Stimulated activated CD8-positive, alpha-beta memory T cell treated with anti-CD3 and anti-CD28 coated beads, Interleukin-15, amount 100 ng/mL, for 48 hours (primary cell): ENCODE measurements around the gene MED12L.

Experiments
- DNase-seq, 2 donors: peaks; one replicate each; pipeline ENCODE4 v3.0.0-alpha.2; 2020; ENCODE audit warnings: low read depth in 2 of 2

Gene MED12L

DNA sequence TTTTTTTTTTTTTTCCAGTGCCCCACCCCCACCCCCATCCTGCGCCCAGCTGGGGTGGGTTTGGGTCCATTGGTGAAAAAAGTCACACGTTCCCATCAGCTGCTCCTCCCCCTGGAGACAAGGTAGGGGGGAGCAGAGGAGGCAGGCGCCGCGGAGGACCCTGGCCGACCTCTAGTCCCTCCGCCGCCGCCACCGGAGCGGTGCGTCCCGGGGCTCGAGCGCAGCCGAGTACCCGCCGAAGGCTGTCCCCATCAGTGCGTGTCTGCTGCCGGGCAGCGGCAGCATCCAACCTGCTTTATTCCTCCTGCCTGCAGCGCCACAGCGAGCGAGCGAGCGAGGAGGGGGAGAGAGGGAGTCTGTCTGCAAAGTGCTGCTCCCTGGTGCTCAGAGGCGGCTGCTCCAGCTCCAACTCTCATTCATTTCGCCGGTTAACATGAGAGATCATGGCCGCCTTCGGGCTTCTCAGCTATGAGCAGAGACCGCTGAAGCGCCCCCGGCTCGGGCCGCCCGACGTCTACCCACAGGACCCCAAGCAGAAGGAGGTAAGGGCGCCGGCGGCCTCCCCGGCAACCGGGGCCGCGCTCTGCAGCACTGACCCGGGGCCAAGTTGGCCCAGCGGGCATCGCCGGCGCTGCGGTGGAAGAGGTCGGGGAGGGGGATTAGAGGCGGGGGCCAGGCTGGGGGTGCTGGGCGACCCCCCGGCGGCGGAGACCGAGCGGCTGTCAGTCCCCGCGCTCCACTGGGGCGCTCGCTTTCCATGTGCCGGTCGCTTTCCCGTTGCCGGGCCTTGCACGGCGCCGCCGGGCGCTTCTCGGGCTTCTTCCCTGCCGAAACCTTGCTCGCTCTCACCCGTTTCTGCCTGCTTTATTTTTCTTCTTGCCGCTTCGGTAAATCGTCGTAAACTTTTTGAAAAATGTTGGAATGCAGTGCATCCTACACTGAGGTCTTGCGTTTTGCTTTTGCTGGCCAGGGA is 1.3 kb downstream of the MED12L start:
- peak; percentile 64 to 65 for DNase-seq

DNA sequence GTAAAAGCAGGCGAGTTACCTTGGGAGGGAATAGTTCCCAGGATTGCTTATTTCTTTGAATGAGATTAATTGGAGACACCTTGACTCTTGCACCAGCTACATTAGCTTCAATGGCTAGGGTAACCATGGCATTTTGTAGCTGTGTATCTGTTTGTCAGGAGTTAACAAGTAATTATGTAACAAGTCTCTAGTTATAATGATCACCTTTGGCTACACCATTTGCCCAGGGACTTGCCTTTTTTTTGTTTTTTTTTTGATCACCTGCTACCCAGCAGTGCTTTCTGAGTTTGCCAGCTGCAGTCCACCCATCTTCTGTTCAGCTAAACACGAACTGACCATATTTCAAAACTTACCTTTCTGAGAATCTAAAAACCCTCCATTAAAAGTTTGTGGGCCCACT is 2.2 kb downstream of the MED12L start:
- no peak for DNase-seq

DNA sequence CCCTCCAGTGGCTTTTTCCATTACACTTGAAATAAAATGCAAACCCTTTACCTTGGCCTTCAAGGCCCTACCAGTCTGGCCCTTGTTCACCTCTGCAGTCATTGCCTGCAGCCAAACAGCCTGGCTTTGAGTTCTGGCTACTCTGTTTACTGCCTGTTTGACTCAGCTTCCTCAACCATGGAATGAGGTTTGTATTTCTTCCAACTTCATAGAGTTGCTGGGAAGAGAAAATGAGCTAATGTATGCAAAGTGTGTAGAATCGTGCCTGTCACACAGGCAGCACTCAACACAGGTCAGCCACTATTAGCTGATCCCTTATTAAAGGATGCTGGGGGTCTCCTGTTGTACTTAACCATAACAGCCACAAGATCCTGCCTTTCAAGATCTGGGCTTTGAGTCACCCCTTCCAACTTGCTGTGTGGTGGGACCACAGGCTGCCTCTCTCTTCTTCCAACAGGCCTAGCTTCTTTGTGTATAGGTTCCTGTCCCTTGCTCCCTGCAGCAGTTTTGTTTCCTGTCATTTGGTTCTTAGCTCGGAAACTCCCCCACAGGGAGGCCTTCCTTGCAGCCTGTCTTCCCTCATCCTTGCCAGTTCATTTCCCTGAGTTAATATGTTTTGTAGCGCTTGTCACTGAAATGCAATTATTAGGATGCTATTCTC is 6.4 kb downstream of the MED12L start:
- DNase-seq = no peak

DNA sequence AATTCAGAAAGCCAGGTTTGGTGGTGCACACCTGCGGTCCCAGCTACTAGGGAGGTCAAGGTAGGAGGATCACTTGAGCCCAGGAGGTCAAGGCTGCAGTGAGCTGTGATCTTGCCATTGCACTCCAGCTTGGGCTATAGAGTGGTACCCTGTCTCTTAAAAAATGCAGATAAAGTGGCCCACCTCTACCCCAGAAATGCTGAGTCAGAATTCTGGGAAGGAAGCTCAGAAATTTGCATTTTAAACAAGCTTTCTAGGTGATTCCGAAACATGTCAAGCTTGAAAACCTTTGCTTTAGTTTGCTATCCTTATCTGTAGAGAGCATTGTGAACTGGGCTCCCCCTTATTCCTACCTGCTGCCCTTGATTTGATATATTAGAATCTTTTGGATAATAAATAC is 7.7 kb downstream of the MED12L start:
- DNase-seq = no peak

DNA sequence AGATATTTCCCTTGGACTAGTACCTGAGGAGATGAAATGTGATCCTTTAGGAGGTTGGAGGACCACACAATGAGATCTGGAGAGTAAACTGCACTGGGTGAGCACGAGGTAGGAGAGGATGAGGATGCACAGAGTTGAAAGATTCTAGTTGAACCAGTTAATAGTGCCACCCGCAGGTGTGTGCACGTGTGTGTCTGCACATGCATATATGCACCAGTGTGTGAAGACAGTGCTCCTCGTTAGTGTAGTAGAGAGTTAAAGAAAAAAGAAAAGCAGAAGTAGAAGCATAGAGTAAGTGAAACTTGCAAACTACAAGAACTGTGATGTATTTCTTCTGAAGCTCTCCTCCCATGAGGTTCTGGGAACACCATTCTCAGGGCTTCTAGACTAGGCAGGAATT is 8.4 kb downstream of the MED12L start:
- no peak for DNase-seq

DNA sequence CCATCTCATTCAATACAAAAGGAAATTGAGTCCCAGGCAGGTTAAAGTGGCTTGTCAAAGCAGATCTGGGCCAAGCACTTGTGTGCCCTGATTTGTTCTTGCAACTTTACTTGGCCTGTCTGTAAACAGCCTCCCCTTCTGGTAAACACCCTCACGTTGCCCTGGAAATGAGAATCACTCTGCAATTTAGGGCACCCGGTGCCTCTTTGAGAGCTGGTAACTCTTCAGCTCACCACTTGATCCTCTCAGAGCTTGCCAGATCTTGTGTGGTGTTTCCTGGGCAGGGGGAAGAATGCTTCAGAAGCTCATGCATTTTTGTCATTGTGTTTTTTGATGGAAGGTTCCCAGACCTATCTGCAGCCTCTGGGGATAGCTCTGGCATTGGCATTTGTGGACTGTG is 11.3 kb downstream of the MED12L start:
- DNase-seq = no peak

DNA sequence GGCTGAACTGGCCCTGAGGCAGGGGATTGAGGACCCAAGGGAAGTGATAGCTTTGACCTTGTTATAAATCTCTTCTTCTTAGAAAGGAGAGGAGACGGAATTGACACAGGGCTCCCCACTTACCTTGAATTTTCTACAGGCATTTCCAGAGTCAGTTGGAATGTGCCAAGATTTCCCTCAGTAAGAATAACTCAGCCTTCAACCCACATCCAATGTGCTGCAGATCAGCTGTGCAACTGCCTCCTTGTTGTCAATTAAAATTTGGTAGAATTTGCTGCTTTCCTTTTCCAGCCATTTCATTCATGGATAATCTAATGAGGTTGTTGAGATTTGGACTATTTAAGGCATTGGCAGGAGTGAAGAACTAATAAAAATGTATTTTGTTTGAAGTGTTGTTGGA is 14.6 kb downstream of the MED12L start:
- no peak for DNase-seq

DNA sequence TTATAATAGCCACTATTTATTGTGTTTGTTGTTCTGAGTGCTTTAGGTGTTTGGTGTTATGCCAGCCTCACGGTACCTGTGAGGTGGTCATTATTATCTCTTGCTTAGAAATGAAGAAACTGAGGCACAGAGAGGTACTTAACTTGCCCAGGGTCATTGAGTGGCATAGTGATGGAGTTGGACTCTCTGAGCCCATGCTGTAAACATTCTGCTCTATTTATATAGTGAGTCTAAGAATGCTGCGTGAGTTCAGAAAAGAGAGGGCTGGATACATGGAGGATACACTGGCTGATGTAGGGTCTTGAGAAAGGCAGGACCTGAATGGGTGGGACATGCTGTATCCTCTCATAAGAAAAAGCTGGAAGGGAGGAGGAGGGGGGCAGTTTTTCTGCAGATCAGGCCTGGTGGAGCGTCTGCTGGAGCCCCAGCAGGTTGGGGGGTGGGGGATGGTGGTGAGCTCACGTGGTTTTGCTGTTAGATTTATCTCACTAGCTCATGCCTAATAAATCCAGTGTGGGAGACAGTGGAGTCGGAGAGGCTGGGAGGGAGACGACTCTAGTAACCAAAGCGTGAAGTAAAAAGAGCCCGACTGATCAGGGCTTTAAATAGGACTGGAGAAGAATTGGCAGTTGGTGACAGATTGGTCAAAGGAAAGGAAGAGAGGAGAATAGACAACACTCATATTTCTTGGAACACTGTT is 16.0 kb downstream of the MED12L start:
- no peak for DNase-seq

DNA sequence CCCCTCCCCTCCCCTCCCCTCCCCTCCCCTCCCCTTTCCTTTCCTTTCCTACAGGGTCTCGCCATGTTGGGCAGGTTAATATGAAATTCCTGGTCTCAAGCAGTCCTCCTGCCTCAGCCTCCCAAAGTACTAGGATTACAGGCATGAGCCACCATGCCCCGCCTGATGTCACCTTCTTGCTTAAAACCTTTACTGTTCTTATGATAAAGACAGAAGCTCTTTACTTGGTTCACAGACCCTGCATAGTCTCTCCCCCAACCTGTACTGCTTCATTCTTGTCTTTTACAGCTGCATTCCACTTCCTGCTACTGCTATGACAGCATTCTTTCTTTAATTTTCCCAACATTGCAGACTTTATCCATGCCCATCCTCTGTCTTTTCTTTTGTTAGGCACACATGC is 20.8 kb downstream of the MED12L start:
- DNase-seq = no peak

DNA sequence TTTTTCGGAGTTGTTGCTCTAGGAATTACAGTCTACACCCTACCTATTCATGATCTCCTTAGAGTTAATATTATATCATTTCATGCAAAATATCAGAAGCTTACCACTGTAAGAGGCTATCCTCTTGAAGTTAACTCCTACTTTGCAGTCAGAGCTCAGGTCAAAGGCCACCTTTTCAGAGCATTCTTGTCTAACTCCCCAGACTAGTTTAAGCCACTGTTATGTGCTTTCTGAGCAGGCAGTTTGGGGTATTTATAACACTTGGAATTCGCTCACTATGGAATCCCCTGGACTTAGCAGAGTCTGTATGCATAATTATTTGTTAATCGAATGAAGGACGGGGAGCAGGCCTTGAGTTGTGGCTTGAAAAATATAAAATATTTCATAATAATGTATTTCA is 21.7 kb downstream of the MED12L start:
- DNase-seq = no peak

DNA sequence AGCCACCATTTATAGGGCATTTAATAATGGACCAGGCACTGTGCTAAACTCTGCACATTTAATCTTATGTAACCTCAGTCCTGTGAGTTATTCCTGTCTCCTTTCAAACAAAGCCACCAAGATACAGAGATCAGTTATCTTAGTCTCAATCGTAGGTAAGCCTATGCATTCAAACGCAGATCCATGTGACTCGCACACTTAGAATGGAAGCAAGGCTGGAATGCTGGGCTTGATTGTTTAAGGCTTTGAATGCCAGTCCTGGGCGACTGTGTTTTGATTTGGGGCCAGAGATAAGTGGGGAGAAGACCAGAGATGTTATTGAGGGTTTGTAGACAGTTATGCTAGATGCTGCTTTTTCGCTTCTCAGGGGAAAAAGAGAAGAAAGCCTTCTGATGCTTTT is 22.2 kb downstream of the MED12L start:
- no peak for DNase-seq

DNA sequence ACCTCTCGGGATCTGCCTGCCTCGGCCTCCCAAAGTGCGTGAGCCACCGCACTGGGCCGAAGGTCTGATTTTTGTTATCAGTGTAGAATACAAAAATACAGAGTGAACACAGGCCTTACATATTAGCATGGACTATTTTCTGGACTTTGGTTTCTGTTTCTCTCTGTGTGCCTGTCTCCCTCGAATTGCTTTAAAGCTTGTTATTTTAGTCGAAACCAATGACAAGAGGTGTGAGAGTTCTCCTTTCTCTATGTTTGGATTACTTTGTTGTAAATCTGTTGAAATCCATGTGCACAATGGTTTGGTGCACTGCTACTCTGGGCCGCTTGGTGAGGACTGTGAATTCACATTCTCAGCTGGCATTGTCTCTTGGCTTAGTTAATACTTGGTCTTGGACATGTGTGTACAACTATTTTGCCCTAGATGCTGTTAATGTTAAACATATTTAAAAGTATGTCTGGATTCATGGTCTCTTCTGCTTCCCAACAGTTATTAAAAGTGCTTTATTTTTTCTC is 23.9 kb downstream of the MED12L start:
- DNase-seq = no peak

DNA sequence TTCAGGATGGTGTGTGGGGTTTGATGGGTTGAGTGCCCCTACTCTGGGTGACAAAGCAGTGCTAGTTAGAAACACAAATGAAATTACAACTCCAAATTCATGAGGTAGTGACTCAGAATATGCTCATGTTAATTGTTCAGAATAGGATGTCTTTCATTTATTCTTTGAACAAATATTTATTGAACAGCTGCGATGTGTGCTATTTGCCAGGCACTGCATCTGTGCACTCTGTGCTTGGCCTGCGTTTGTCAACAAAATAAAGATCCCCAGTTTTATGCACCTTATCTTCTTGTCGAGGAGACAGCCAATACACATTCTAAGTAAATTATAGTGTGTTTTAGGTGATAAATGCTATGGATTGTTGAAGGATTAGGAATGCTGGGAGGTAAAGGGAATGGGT is 27.3 kb downstream of the MED12L start:
- DNase-seq = no peak

DNA sequence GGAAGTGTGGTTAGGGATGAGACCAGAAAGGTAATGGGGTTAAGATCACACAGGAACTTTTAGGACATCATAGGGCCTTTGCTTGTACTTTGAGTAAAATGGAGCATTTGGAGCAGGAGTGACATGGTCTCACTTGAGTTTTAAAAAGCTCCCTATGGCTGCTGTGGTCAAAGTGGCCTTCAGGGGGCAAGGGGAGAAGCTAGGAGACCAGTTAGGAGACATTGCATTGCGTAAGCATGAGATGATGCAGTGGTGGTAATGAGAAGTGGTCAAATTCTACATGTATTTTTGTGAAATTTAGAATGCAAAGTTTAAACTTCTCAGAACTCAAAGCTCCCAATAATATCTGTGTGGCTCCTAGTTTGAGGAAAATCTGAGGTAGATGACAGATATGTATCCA is 27.9 kb downstream of the MED12L start:
- DNase-seq = no peak

DNA sequence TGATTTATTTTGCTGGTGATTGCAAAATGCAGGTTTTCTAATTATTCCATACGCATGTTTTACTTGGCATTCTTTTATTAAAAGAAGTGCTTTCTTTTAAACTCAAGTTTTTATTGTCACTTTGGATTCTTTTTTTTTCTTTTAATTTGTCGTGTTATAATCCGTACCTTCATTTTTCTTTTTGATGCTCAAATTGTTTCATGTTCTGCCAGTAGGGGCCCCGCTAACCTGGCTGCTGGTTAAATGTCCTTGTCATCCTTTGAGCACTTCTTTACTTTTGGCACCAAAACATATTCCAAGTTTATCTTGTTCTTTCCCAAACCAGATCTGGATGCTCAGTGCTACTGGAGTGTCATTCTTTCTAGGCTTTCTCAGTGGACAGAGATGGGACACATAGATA is 31.6 kb downstream of the MED12L start:
- no peak for DNase-seq

DNA sequence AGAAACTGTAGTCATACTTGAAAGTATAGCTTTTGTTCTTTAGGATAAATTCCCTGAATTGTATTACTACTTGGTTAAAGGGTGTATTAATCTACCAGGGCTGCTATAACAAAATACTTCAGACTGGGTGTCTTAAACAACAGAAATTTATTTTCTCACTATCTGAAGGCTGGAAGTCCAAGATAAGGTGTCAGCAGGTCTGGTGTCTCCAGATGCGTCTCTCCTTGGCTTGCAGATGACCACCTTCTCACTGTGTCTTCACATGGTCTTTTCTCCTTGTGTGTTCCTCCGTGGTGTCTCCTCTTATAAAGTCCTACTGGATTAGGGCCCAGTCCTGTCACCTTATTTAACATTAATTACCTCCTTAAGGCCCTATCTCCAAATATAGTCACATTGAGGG is 33.7 kb downstream of the MED12L start:
- no peak for DNase-seq

DNA sequence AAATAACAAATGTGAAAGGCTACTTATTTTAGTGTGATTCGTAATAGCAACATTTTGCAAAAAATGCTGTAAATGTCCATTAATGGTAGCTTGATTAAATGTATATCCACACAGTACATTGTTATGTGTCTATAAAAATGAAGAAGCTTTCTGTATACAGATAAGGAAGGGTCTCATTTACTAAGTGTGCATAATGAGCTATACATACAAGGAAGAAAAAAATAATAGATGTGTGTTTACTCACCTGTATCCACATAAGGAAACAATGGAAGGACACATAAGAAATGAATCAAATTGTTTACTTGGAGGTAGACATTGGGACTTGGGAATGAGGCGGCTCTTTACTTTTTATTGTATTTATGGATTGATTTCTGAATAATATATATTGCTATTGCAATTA is 34.9 kb downstream of the MED12L start:
- no peak for DNase-seq

DNA sequence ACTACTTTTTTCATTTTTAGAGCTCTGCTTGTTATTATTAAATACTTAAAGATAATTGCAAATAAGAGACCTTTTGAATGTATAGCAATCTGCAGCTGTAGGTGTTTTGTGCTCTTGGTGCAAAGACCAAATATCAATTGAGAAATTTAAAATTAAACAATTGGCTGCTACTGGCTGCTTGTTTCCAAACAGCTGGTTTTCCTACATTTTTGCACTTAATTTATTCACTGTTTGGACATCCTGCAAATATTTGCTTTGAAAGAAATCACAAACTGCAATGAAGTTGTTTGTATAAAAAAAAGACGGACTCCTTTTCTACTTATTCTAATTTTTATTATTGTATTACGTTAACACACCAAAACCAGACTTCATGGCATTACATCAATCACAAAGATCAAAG is 35.6 kb downstream of the MED12L start:
- no peak for DNase-seq

DNA sequence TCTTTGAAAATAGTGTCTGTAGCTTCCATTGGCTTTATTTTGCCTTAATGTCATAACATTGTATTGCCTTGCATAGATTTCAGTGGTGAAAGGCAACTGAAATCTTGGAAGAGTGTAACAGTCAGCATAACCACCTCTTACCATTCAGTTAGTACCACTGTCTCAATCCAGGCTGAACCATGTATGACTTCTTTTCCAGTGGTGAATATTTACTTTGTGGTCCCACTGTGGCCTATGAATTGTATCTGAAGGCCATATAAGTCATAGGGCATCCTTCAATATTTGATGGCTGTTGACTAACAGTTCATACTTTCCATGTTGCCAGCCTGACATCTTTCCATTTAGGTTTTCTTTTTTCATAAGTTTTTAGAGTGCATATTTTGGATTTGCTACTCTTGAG is 38.4 kb downstream of the MED12L start:
- no peak for DNase-seq

DNA sequence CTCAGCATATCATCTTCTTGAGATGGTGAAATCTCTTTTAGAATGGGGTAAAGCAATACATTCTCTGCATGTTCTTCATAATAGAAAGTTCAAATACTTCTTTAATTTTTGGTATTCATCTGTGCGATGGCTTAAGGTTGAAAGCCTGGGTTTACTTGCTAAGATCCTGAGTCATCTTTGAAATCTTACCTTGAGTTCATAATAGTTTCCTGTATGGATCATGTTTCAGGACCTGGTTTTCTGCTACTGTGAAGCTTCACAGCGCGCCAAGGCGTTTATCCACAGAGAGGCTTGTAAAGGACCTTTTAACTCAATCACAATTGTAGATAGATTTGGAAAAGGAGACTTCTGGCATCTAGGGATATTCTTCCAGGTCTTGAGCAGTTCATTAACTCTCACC is 39.0 kb downstream of the MED12L start:
- no peak for DNase-seq

DNA sequence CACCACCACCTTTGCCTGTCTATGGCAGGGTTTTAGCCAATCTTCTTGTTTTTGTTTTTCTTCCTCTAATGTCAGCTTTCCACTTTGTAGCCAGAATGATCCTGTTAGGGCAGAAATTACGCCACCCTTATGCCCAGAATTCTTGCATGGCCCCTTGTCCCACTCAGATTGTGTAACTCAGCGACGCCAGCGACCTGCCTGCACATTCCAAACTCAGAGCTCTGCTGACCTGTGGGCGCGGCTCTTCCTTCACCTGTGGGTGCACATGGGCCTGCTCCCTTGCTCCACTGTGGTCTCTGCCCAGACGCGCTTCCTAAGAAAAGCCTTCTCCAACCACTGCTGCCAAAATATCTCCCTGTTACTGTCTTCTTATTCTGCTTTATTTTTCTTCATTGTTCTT is 45.0 kb downstream of the MED12L start:
- DNase-seq = no peak

DNA sequence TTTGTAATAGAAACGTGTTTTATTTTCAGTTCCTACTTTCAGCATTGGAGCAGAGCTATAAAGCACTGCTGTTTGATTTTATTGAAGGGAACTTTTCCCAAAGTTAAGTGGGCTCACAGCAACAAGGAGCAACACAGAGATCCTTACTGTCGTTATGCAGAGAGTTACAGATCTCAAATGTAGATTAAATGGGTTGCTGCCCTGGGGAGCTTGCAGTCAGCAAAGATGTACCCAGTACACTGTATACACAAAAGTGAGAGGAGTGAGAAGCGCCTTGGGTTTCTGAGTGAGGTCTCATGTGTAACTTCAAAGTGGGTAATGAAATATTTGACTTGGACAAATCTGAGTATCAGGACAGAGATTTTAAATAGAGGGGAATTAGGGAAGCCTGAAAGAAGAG is 47.7 kb downstream of the MED12L start:
- DNase-seq = no peak
